CD4-positive, CD25-positive, alpha-beta regulatory T cell (primary cell): ENCODE measurements around the gene PRM1. TPM values are rescaled to one million over a fixed set of nuclear protein-coding genes. Genes with fewer than 3 reads are reported as not detected.

Experiments
- ATAC-seq, 2 donors: fragments of 150-1000 bp; cut with Tn5 transposase; one replicate each; pipeline ENCODE4 v1.10.0; 2021; ENCODE audit warnings: low read depth in 2 of 2, moderate number of reproducible peaks in 2 of 2, moderate library complexity in 1 of 2
- DNase-seq, 3 donors: peaks; one replicate each; pipeline versions ENCODE4 v3.0.0 to v3.0.0-alpha.2; 2012 to 2022; ENCODE audit warnings: mixed read lengths in 1 of 3
- H3K27ac ChIP-seq: one replicate; pipeline ENCODE4 v1.7.0; 2013; ENCODE audit warnings: mild to moderate bottlenecking, low read length; ENCODE audit not compliant: insufficient read depth, poor library complexity, severe bottlenecking
- H3K27me3 ChIP-seq: one replicate; pipeline ENCODE4 v1.7.0; 2013; ENCODE audit warnings: low read length; ENCODE audit not compliant: control insufficient read depth, insufficient read depth
- H3K36me3 ChIP-seq: one replicate; pipeline ENCODE4 v1.7.0; 2013; ENCODE audit warnings: mild to moderate bottlenecking, low read length, moderate library complexity; ENCODE audit not compliant: control insufficient read depth, insufficient read depth
- H3K4me1 ChIP-seq: 2 replicates; pipeline ENCODE4 v1.7.0; 2013; ENCODE audit warnings: mild to moderate bottlenecking, low read length; ENCODE audit not compliant: insufficient read depth, control insufficient read depth, poor library complexity, severe bottlenecking
- H3K4me3 ChIP-seq: one replicate; pipeline ENCODE4 v1.7.0; 2013; ENCODE audit warnings: low read depth, mild to moderate bottlenecking, low read length, moderate library complexity
- H3K9me3 ChIP-seq, 2 experiments: 1 replicate in 1 of 2; 2 replicates in 1 of 2; pipeline ENCODE4 v1.7.0; 2013; ENCODE audit warnings: low read length in 2 of 2, mild to moderate bottlenecking in 1 of 2, moderate library complexity in 1 of 2; ENCODE audit not compliant: control insufficient read depth in 2 of 2
- H3K27ac Mint-ChIP-seq, 3 donors: one replicate each; pipeline ENCODE4 v1.8.0; 2020 to 2022; ENCODE audit warnings: mild to moderate bottlenecking in 3 of 3, mixed read lengths in 3 of 3, moderate library complexity in 2 of 3
- H3K27me3 Mint-ChIP-seq: one replicate; pipeline ENCODE4 v1.8.0; 2022; ENCODE audit warnings: mild to moderate bottlenecking, mixed read lengths
- H3K36me3 Mint-ChIP-seq: one replicate; pipeline ENCODE4 v1.8.0; 2020; ENCODE audit warnings: mixed read lengths
- H3K4me1 Mint-ChIP-seq, 4 donors: one replicate each; pipeline ENCODE4 v1.8.0; 2020 to 2022; ENCODE audit warnings: mixed read lengths in 4 of 4, mild to moderate bottlenecking in 1 of 4
- H3K4me3 Mint-ChIP-seq, 4 donors: one replicate each; pipeline ENCODE4 v1.8.0; 2020 to 2022; ENCODE audit warnings: mild to moderate bottlenecking in 4 of 4, mixed read lengths in 4 of 4, moderate library complexity in 3 of 4
- H3K9me3 Mint-ChIP-seq, 7 donors: one replicate each; pipeline ENCODE4 v1.8.0; 2020 to 2022; ENCODE audit warnings: mixed read lengths in 7 of 7, mild to moderate bottlenecking in 3 of 7, moderate library complexity in 2 of 7
- polyA plus RNA-seq, 4 donors: library from polyadenylated mRNA; unstranded; fragments of 300-500 nt; fragmentation: Illumina TruSeq; gene quantifications; one replicate each; pipeline ENCODE4 v1.2.3, GENCODE V29; 2021
- total RNA-seq: library from RNA; stranded (reverse); gene quantifications from one replicate; pipeline ENCODE4 v1.2.3, GENCODE V29; 2022

Gene PRM1
- total and polyA plus RNA-seq, 5 donors from 2014 or later = not detected

GRCh38 chr16:11253995-11254912, 26.9 kb downstream of the PRM1 start:
- Histone ChIP-seq H3K4me1 (peaks cover 59% of the 10 kb centered on the region), H3K27me3 (no peaks in the 10 kb centered on the region), H3K9me3 (no peaks in the 10 kb centered on the region), H3K36me3 (no peaks in the 10 kb centered on the region), H3K4me3 (peak overlapping the region; percentile 77), H3K27ac (peak overlapping the region; percentile 91)
- H3K4me3 Mint-ChIP-seq = peak overlapping the region; percentile 86 to 99 (median 90)
- H3K9me3 Mint-ChIP-seq = no peaks in the 10 kb centered on the region
- peak overlapping the region; percentile 83 to 95 (median 92) for H3K27ac Mint-ChIP-seq
- DNase-seq (peak in 1 of 3 donors; percentile 49), ATAC-seq (no peak)
- H3K4me1 Mint-ChIP-seq = peaks cover 15 to 62% (median 41%) of the 10 kb centered on the region in 4 donors
- H3K36me3 Mint-ChIP-seq = peaks cover 15% of the 10 kb centered on the region
- no peaks in the 10 kb centered on the region for H3K27me3 Mint-ChIP-seq

GRCh38 chr16:11253009-11253994, 27.8 kb downstream of the PRM1 start:
- Histone ChIP-seq H3K27ac (peak overlapping the region; percentile 91), H3K4me1 (peaks cover 51% of the 10 kb centered on the region), H3K4me3 (peak overlapping the region; percentile 77), H3K27me3 (no peaks in the 10 kb centered on the region), H3K36me3 (no peaks in the 10 kb centered on the region), H3K9me3 (no peaks in the 10 kb centered on the region)
- peaks cover 15 to 58% (median 38%) of the 10 kb centered on the region in 4 donors for H3K4me1 Mint-ChIP-seq
- H3K27me3 Mint-ChIP-seq = no peaks in the 10 kb centered on the region
- no peaks in the 10 kb centered on the region for H3K9me3 Mint-ChIP-seq
- H3K27ac Mint-ChIP-seq = peak overlapping the region; percentile 83 to 95 (median 92)
- peaks cover 15% of the 10 kb centered on the region for H3K36me3 Mint-ChIP-seq
- H3K4me3 Mint-ChIP-seq = peak overlapping the region; percentile 86 to 99 (median 90)
- peak in 2 of 3 donors; percentile 25 to 67 for DNase-seq
- no peak for ATAC-seq

DNA sequence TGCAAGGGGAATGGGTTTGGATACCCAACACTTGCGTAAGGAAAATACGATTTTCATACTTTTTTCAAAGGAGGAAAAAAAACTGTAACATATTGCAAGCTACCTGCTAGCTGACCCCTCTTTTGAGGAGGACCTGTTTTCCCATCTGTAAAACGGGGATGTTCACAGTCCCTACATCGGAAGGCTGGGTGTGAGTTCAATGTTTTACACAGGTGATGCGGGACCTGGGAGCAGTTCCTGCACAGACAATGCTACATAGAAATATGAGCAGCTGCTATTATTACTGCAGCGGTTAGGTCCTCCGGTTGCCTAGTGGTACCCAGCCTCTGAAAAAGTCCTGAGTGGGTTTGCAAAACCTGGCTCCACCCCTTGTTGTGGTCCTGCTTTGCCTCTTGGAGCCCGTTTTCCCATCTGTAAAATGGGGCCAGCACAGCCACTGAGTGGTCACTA, 28.6 kb downstream of the PRM1 start:
- Histone ChIP-seq H3K27me3 (no peaks in the 10 kb centered on the region), H3K4me1 (peaks cover 48% of the 10 kb centered on the region), H3K9me3 (no peaks in the 10 kb centered on the region), H3K36me3 (no peaks in the 10 kb centered on the region), H3K27ac (peak overlapping the region; percentile 91), H3K4me3 (peak overlapping the region; percentile 77)
- H3K27me3 Mint-ChIP-seq = no peaks in the 10 kb centered on the region
- H3K27ac Mint-ChIP-seq = peak overlapping the region; percentile 90 to 96 (median 95)
- peaks cover 15 to 57% (median 33%) of the 10 kb centered on the region in 4 donors for H3K4me1 Mint-ChIP-seq
- peak overlapping the region; percentile 86 to 99 (median 90) for H3K4me3 Mint-ChIP-seq
- ATAC-seq = no peak
- DNase-seq = peak in 1 of 3 donors; percentile 53
- H3K36me3 Mint-ChIP-seq = peaks cover 15% of the 10 kb centered on the region
- no peaks in the 10 kb centered on the region for H3K9me3 Mint-ChIP-seq

GRCh38 chr16:11251525-11252481, 29.3 kb downstream of the PRM1 start:
- peak; percentile 37 to 44 for ATAC-seq
- H3K4me1 ChIP-seq = peaks cover 41% of the 10 kb centered on the region
- Mint-ChIP-seq H3K27ac (peak overlapping the region; percentile 90 to 96 (median 94)), H3K4me3 (peak overlapping the region; percentile 86 to 99 (median 90)), H3K4me1 (peaks cover 13 to 50% (median 29%) of the 10 kb centered on the region in 4 donors), H3K27me3 (no peaks in the 10 kb centered on the region), H3K9me3 (no peaks in the 10 kb centered on the region), H3K36me3 (peaks cover 15% of the 10 kb centered on the region)
- H3K27ac ChIP-seq = peak overlapping the region; percentile 91
- no peaks in the 10 kb centered on the region for H3K27me3 ChIP-seq
- peak overlapping the region; percentile 77 for H3K4me3 ChIP-seq
- no peaks in the 10 kb centered on the region for H3K9me3 ChIP-seq
- DNase-seq = peak; percentile 53 to 90 (median 80)
- H3K36me3 ChIP-seq = no peaks in the 10 kb centered on the region

DNA sequence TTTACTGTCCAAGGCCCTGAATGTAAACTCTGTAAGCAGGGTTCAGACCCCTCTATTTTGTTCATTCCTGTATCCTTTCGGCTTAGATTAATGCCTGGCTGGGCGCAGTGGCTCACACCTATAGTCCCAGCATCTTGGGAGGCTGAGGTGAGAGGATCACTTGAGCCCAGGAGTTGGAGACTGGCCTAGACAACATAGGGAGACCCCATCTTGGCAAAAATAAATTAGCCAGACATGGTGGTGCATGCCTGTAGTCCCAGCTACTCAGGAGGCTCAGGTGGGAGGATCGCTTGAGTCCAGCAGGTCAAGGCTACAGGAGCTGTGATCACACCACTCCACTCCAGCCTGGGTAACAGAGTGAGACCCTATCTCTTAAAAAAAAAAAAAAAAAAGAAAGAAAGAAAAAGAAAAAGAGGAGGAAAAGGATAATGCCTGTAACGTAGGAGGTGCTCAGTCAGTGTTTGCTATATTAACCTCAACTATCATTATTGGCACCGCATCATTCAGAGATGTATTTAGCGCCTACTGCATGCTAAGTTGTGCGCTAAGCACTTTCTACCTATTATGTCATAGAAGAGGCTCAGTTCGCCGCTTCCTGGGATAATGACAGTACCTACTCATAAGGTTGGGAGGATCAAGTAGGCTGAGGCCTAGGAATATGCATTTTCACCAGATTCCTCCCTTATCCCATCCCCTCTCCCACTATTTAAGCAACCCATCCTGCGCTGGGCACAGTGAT, 30.2 kb downstream of the PRM1 start:
- H3K4me3 Mint-ChIP-seq = peak overlapping the region in 2 of 4 donors; percentile 75 to 86
- no peak for ATAC-seq
- no peaks in the 10 kb centered on the region for H3K27me3 Mint-ChIP-seq
- no peaks in the 10 kb centered on the region for H3K27me3 ChIP-seq
- H3K9me3 ChIP-seq = no peaks in the 10 kb centered on the region
- peaks cover 15% of the 10 kb centered on the region for H3K36me3 Mint-ChIP-seq
- H3K27ac ChIP-seq = no peak overlapping the region
- H3K4me1 Mint-ChIP-seq = peaks cover 13 to 46% (median 27%) of the 10 kb centered on the region in 4 donors
- no peaks in the 10 kb centered on the region for H3K36me3 ChIP-seq
- H3K27ac Mint-ChIP-seq = peak overlapping the region; percentile 29 to 96 (median 94)
- H3K4me1 ChIP-seq = peaks cover 42% of the 10 kb centered on the region
- DNase-seq = peak in 1 of 3 donors; percentile 57
- no peaks in the 10 kb centered on the region for H3K9me3 Mint-ChIP-seq
- no peak overlapping the region for H3K4me3 ChIP-seq

- Histone ChIP-seq H3K9me3 (no peaks in the 10 kb centered on the region), H3K4me3 (no peak overlapping the region), H3K36me3 (no peaks in the 10 kb centered on the region), H3K27ac (no peak overlapping the region), H3K27me3 (no peaks in the 10 kb centered on the region), H3K4me1 (peaks cover 43% of the 10 kb centered on the region)
- Mint-ChIP-seq H3K36me3 (peaks cover 15% of the 10 kb centered on the region), H3K4me1 (peaks cover 15 to 51% (median 29%) of the 10 kb centered on the region in 4 donors), H3K9me3 (no peaks in the 10 kb centered on the region), H3K4me3 (peak overlapping the region in 2 of 4 donors; percentile 61 to 79), H3K27me3 (no peaks in the 10 kb centered on the region), H3K27ac (peak overlapping the region in 2 of 3 donors; percentile 29 to 95)
- ATAC-seq (no peak), DNase-seq (peak in 1 of 3 donors; percentile 66)
Measured at GRCh38 chr16:11250091-11250785, 30.9 kb downstream of the PRM1 start.
